T-helper 2 cell treated with Interferon-gamma antibody and Interleukin-4, amounts not matched to agents 100 ng/mL and 5 ng/mL, for 36 hours (primary cell): ENCODE measurements around the gene NT5DC3. TPM values are rescaled to one million over a fixed set of nuclear protein-coding genes. Genes with fewer than 3 reads are reported as not detected.

Experiments
- intact Hi-C: fragments of 100-400 bp; cut with micrococcal nuclease; formaldehyde crosslinking; loops from one replicate; pipeline ENCODE4 v1.15.1; 2023
- total RNA-seq: library from RNA; stranded (reverse); gene quantifications from 2 replicates; pipeline ENCODE4 v1.2.3, GENCODE V29; 2022

Gene NT5DC3
- total RNA-seq, 1 donor from 2014 or later, result 5.4 TPM

DNA sequence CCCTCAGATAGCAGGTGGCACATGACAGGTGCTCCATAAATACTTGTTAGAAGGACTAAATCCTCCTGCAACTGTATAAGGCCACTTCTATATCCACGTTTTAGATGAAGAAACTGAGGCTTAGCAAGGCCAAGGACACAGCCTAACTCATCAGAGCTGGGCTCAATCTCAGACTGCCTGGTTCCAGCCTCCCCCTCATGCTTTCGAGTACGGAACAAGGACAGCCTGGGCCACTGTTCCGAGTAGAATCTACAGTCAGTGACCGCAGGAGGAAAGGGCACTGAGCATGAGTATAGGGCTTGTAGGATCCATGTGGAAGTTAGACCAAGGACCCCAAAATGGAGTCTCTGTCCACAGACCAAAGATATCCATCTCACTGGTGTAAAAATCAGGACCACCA, 84.6 kb downstream of the NT5DC3 start:
- intact Hi-C loops, result no loop called here

- intact Hi-C loops, result no loop called here
Observed at GRCh38 chr12:103755425-103755824, 85.6 kb downstream of the NT5DC3 start.

DNA sequence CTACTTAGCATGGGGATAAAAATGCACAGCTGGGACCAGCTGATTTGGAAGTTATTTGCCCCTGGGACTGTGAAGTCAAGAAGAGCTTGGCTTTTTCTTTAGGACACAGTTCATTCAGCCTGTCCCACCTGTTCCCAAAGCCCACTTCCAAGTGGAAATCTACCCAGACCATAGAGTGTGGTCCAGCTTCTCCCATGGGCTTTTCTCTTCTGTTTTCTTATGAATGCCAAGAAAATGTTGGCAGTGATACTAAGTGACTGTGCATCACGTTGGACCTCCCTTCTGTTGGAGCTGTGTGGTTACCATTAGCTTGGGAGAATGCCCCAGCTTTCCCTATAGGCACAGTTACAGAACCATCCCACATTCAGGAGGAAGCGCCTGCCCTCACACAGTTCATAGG, 89.4 kb downstream of the NT5DC3 start:
- intact Hi-C loops, result no loop called here

DNA sequence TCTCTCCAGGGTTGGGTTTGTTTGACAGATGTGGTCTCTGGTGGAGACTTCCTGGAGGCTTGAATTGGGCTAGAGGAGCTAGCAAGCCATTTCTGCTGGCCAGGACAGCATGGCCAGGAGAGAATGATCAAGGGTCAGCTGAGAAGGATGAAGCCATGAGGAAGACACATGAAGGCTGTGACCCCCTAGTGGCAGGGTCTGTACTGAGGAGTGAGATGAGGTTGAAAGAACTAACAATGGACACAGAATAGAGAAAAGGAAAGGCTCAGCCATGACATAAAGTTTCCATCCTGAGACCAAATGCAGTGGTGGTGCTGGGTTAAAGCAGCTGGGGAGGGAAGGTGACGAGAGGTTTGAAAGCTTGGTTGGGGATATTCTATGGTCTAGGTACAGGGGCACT, 89.9 kb downstream of the NT5DC3 start:
- intact Hi-C loops, result no loop called here

GRCh38 chr12:103748875-103749274, 92.2 kb downstream of the NT5DC3 start:
- intact Hi-C loops, result no loop called here

- intact Hi-C loops, result no loop called here
Observed at GRCh38 chr12:103748002-103748401, 93.0 kb downstream of the NT5DC3 start.

DNA sequence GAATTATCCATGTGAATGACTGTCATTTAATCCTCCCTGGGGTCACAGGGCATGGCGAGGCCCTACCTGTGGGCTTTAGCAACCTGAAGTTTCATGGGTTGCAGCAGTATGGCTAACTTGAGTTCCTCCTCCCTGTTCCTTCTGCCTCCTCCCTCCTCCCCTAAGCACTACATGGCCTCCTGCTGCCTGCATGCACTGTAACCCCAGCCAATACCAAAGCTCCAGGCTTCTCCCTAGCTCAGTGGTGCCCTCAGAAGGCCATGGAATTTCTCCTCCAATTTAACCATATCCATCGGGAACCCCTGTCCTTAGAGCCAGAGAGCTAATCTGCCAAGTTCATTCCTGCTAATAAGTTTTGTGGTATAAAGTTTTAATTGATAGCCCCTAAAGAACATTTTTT, 95.1 kb downstream of the NT5DC3 start:
- intact Hi-C loops, result no loop called here

DNA sequence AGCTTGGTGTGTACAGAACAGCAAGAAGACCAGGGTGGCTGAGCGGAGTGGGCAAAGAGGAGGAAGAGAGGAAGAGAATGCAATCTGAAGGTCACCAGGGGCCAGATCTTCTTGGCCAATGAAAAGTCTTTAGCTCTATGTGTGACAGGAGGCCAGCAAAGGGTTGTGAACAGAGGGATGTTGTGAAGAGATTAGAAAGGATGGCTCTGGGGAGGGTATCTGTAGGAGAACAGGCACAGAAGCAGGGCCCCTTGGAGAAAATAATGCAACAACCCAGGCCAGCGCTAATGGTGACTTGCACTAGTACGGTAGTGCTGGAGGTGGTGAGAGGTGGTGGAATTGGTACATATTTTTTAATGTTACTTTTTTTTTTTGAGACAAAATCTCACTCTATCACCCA, 97.2 kb downstream of the NT5DC3 start:
- intact Hi-C loops, result no loop called here

GRCh38 chr12:103742349-103742932, 98.6 kb downstream of the NT5DC3 start:
- intact Hi-C loops, result no loop called here

- intact Hi-C loops, result no loop called here
Observed at GRCh38 chr12:103737881-103738280, 103.2 kb downstream of the NT5DC3 start.

DNA sequence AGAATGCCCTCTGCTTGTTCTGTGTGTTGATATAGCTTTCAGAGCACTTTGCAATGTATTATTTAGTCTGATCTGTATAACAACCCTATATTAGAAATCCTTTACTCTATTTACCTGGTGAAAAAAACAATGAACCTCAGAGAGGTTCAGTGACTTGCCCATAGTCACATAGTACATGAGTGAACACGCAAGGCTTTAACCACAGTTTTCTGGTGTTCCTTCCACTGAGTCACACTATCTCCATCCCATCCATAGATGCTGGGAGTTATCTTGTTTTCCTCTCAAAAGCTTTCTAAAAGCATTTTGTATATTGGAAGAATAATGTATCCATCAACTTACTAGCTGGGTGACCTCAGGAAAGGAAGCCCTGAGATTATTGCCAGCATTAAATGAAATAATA, 104.5 kb downstream of the NT5DC3 start:
- intact Hi-C loops, result no loop called here

DNA sequence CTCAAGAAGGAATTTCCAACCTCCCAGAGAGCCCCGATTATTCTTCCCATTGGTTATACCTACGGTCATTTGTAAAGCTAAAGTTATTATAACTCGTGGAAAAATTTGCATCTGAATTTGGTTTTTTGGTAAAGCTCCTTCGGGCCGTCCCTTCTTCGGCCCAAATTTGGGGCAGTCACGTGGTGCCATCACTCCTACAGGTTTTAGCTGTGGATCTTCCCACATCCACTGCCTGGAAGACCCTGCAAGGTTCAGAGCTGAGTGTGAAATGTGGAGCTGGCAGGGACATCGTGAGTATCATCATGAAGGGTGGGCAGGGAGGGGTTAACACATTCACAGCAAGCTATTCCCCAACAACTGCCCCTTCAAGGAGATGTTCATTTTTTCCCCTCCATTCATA, 105.7 kb downstream of the NT5DC3 start:
- intact Hi-C loops, result no loop called here

GRCh38 chr12:103734863-103735262, 106.2 kb downstream of the NT5DC3 start:
- intact Hi-C loops, result no loop called here

- intact Hi-C loops, result no loop called here
Observed at GRCh38 chr12:103731539-103731938, 109.5 kb downstream of the NT5DC3 start.

- intact Hi-C loops, result no loop called here
Observed at GRCh38 chr12:103729499-103729898, 111.5 kb downstream of the NT5DC3 start.

DNA sequence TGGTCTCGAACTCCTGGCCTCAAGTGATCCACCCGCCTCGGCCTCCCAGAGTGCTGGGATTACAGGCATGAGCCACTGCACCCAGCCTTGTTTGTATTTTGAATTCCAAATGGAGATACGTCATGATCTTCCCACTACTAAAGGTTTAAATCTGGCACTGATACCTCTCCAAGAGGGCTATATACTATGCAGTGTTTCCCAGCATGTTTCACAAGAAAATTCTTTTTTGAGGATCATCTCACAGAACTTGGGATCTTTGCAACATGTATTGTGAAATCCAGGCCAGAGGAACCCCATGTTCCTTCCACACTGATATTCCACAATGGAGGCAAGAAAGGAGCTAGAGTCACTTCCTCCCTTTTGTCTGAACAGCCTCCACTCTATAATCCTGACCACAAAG, 112.7 kb downstream of the NT5DC3 start:
- intact Hi-C loops, result no loop called here

DNA sequence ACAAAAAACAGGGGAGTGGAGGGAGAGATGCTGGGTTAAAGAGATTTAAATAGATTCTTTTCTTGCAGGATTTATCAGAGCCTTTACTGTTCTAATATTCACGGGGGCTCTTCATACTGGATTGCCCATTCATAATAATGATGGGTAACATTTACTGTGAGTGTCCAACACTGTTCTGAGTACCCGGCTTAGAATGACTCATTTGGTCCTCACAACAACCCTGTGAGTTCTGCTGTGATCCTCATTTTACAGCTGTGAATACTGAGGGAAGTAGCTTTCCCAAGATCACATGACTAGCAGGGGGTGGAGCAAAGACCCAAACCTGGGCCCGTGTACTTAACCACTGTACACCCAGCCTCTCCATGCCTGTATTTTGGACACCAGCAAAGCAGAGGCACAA, 113.4 kb downstream of the NT5DC3 start:
- intact Hi-C loops, result no loop called here

DNA sequence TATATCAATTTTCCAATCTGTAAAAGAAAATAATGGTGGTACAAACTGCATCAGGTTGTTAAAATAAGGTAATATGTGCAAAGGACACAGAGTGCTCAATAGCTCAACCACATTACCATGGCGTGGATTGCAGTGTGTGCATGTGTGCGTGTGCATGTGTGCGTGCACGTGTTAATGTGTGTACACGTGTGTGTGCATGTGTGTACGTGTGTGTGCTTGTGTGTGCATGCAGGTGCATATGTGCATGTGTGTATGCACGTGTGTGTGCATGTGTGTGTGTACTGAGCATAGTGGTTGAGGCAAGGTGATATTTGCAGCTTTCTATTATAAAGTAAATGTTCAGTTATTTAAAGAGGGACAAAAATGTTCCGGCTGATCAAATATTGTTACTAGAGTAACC, 115.6 kb downstream of the NT5DC3 start:
- intact Hi-C loops, result no loop called here

Other genes starting within 250 kb of the NT5DC3 start
- 458 and 465 TPM in 2 replicates for gene HSP90B1, start 89.2 kb upstream of the NT5DC3 start, total RNA-seq
- gene TDG, start 124.6 kb upstream of the NT5DC3 start, total RNA-seq, result 43.2 and 45.1 TPM in 2 replicates
- gene GLT8D2, start 209.0 kb upstream of the NT5DC3 start, total RNA-seq, result 0.16 TPM in 1 of 2 replicates, not detected in the other
- gene HCFC2, start 223.3 kb upstream of the NT5DC3 start, total RNA-seq, result 14.2 and 15.2 TPM in 2 replicates